GM19395 (cell line): Measurements from ENCODE around the gene TRPC4.

Source experiments
- ATAC-seq: cut with Tn5 transposase; IDR thresholded peaks from one replicate; pipeline ENCODE4 v1.9.1; 2021; ENCODE audit warnings: mild to moderate bottlenecking, moderate library complexity; ENCODE audit not compliant: unreplicated experiment

Gene TRPC4

GRCh38 chr13:37735293-37735692, 134.3 kb downstream of the TRPC4 start:
- no peak for ATAC-seq

GRCh38 chr13:37729876-37730275, 139.7 kb downstream of the TRPC4 start:
- no peak for ATAC-seq

GRCh38 chr13:37716420-37717195, 153.0 kb downstream of the TRPC4 start:
- ATAC-seq: no peak

GRCh38 chr13:37715606-37716015, 154.0 kb downstream of the TRPC4 start:
- ATAC-seq: no peak

GRCh38 chr13:37709318-37709717, 160.3 kb downstream of the TRPC4 start:
- ATAC-seq: no peak

- no peak for ATAC-seq
Measured at GRCh38 chr13:37707739-37708500, 161.7 kb downstream of the TRPC4 start.

GRCh38 chr13:37706041-37706440, 163.5 kb downstream of the TRPC4 start:
- ATAC-seq: no peak

- no peak for ATAC-seq
Measured at GRCh38 chr13:37701972-37702371, 167.6 kb downstream of the TRPC4 start.

GRCh38 chr13:37701306-37701705, 168.3 kb downstream of the TRPC4 start:
- no peak for ATAC-seq

GRCh38 chr13:37700887-37701286, 168.7 kb downstream of the TRPC4 start:
- ATAC-seq: no peak

GRCh38 chr13:37695200-37695599, 174.4 kb downstream of the TRPC4 start:
- ATAC-seq: no peak

GRCh38 chr13:37690361-37690760, 179.2 kb downstream of the TRPC4 start:
- no peak for ATAC-seq

- no peak for ATAC-seq
Measured at GRCh38 chr13:37686501-37686900, 183.1 kb downstream of the TRPC4 start.

- ATAC-seq: no peak
Measured at GRCh38 chr13:37685206-37685605, 184.4 kb downstream of the TRPC4 start.

- ATAC-seq: no peak
Measured at GRCh38 chr13:37682496-37682895, 187.1 kb downstream of the TRPC4 start.

- ATAC-seq: no peak
Measured at GRCh38 chr13:37681281-37682032, 188.1 kb downstream of the TRPC4 start.

GRCh38 chr13:37680137-37680536, 189.4 kb downstream of the TRPC4 start:
- ATAC-seq: no peak

- ATAC-seq: no peak
Measured at GRCh38 chr13:37679043-37679442, 190.5 kb downstream of the TRPC4 start.

- no peak for ATAC-seq
Measured at GRCh38 chr13:37669845-37670244, 199.7 kb downstream of the TRPC4 start.

- no peak for ATAC-seq
Measured at GRCh38 chr13:37667702-37668101, 201.9 kb downstream of the TRPC4 start.

GRCh38 chr13:37666036-37666435, 203.5 kb downstream of the TRPC4 start:
- no peak for ATAC-seq

- no peak for ATAC-seq
Measured at GRCh38 chr13:37665420-37665819, 204.2 kb downstream of the TRPC4 start.
